ENCODE measurements around the gene JMJD4. TPM values are rescaled to one million over a fixed set of nuclear protein-coding genes. Genes with fewer than 3 reads are reported as not detected.
A peak's percentile ranks its signal among the peaks of the same experiment; 100 is the strongest.

Gene JMJD4
- polyA plus RNA-seq, 1 donor (not counting 4 experiments of a cell fraction or from before 2014, with no cell fraction given) = 19.5 TPM

DNA sequence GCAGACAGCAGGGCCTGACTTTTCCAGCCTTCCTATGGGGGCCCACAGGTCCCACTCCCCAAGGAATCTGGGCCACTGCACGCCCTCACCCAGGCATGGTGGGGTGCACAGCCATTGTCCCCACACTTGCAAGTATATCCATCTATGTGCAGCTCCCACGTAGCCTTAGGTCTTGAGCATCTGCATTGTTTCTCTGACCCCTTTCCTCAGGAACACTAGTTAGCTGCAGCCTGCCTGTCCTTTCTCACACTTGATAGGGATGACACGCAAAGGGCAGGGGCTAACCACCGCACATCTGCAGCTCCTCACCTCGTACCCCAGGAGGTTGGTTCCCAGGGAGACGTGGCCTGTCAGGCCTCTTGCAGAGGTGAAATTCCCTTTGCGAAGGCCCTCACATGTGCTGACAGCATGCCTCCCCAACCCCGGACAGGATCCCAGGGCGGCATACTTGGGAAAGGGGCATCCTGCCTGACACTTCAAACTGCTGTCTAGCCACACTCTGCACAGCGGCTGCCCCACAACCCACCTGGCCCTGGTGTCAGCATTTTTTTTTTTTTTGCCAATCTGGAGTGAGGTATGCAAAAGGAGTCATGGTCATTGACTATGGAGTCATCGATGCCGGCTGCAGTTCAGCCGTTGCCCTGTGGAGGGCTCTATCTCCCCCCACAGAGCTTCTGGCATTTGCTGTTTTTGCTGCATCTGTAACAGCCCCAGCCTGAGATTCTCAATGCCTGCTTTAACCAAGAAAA, 5.0 kb downstream of the JMJD4 start:
- H2AFZ ChIP-seq (ENCODE audit: control insufficient read depth, low read length) = no peak overlapping the region
- H3K4me1 ChIP-seq (ENCODE audit: control insufficient read depth, extremely low read depth, insufficient read depth, low read length) = peaks cover 22% of the 10 kb centered on the region
- H3K4me3 ChIP-seq (ENCODE audit: control insufficient read depth in 2 of 3, extremely low read depth in 1 of 3, insufficient read depth in 2 of 3, low read depth in 1 of 3, low read length in 3 of 3) = no peak overlapping the region
- H4K20me1 ChIP-seq (ENCODE audit: control insufficient read depth, extremely low read depth, insufficient read depth, low read length) = peaks cover 3% of the 10 kb centered on the region
- no peaks in the 10 kb centered on the region for H3K27me3 ChIP-seq (ENCODE audit: control insufficient read depth, extremely low read depth, insufficient read depth, low read length)
- no peak overlapping the region for H3K4me2 ChIP-seq (ENCODE audit: control insufficient read depth, extremely low read depth, insufficient read depth, low read depth, low read length)
- no peaks in the 10 kb centered on the region for H3K9me1 ChIP-seq (ENCODE audit: control insufficient read depth, extremely low read depth, insufficient read depth, low read length)
- H3K9me3 ChIP-seq (ENCODE audit: control insufficient read depth, low read depth, low read length) = no peaks in the 10 kb centered on the region
- FAIRE-seq (peak; percentile 70), DNase-seq (ENCODE audit: low read depth, low spot score) (no peak)
- no peak overlapping the region for H3K27ac ChIP-seq (ENCODE audit: control insufficient read depth, insufficient read depth, low read length)
- TF ChIP-seq, protein P1, sequence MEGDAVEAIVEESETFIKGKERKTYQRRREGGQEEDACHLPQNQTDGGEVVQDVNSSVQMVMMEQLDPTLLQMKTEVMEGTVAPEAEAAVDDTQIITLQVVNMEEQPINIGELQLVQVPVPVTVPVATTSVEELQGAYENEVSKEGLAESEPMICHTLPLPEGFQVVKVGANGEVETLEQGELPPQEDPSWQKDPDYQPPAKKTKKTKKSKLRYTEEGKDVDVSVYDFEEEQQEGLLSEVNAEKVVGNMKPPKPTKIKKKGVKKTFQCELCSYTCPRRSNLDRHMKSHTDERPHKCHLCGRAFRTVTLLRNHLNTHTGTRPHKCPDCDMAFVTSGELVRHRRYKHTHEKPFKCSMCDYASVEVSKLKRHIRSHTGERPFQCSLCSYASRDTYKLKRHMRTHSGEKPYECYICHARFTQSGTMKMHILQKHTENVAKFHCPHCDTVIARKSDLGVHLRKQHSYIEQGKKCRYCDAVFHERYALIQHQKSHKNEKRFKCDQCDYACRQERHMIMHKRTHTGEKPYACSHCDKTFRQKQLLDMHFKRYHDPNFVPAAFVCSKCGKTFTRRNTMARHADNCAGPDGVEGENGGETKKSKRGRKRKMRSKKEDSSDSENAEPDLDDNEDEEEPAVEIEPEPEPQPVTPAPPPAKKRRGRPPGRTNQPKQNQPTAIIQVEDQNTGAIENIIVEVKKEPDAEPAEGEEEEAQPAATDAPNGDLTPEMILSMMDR (optimal IDR thresholded peaks at IDR 0.05 in 1 of 3, IDR thresholded peaks at IDR 0.05 in 1 of 3, conservative IDR thresholded peaks at IDR 0.05 in 1 of 3; ENCODE audit: extremely low read depth in 1 of 3, insufficient read depth in 2 of 3, low read length in 3 of 3) = peak; percentile 74 to 85 (median 83)
- no peak for TF ChIP-seq EZH2 (IDR thresholded peaks at IDR 0.05; ENCODE audit: low read length)
- no peak overlapping the region for H3K9ac ChIP-seq (ENCODE audit: control insufficient read depth, extremely low read depth, insufficient read depth, low read length)
- H3K79me2 ChIP-seq (ENCODE audit: control insufficient read depth, insufficient read depth, low read length) = peaks cover 25% of the 10 kb centered on the region
- dilution Hi-C loops (cut with MboI; ENCODE audit: extremely low pct_ligation_motif_present, low sequenced_read_pairs) = no loop called here
- H3K36me3 ChIP-seq (ENCODE audit: control insufficient read depth in 2 of 2, extremely low read depth in 1 of 2, insufficient read depth in 2 of 2, low read length in 2 of 2) = peaks cover 13 to 15% of the 10 kb centered on the region in 2 experiments

DNA sequence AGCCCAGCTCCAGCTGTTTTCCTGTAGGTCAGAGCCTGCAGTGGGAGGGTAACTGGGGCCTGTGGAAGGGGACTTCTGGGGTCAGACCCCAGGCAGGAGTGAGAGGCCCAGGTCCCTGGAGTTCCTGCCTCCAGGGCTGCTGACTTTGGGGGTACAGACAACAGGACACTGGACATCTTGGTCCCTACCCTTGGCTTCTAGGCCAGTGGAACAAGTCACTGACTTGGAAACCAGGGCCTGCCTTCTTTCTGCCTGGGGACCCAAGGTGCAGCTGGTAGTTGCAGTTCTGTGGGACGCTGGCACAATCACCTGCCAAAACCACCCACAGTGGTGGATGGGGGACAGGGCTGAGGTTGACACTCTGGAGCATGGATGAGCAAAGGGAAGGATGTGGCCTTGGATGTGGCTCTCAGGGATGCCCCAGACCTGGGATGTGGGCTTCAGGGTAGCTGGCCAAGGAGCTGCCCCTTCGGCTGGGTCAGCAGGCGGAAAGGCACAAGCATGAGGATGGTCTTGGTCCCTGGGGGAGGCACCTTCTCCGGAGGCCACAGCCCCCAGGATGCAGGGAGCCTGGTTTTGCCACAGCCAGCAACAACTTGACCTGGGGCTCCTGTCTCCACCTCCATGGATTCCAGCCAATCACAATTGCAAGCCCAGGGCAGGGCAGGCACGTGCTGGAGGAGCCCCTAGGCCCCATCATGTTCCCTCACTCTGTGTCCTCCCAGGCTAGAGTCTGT, 5.8 kb downstream of the JMJD4 start:
- peak overlapping the region; percentile 89 for H3K4me2 ChIP-seq (ENCODE audit: control insufficient read depth, extremely low read depth, insufficient read depth, low read depth, low read length)
- no peak overlapping the region for H3K27ac ChIP-seq (ENCODE audit: control insufficient read depth, insufficient read depth, low read length)
- no peak for FAIRE-seq
- H3K79me2 ChIP-seq (ENCODE audit: control insufficient read depth, insufficient read depth, low read length) = peaks cover 17% of the 10 kb centered on the region
- H2AFZ ChIP-seq (ENCODE audit: control insufficient read depth, low read length) = no peak overlapping the region
- H3K9me3 ChIP-seq (ENCODE audit: control insufficient read depth, low read depth, low read length) = no peaks in the 10 kb centered on the region
- dilution Hi-C loops (cut with MboI; ENCODE audit: extremely low pct_ligation_motif_present, low sequenced_read_pairs) = no loop called here
- peaks cover 22% of the 10 kb centered on the region for H3K4me1 ChIP-seq (ENCODE audit: control insufficient read depth, extremely low read depth, insufficient read depth, low read length)
- peak overlapping the region in 2 of 3 experiments; percentile 63 to 64 for H3K4me3 ChIP-seq (ENCODE audit: control insufficient read depth in 2 of 3, extremely low read depth in 1 of 3, insufficient read depth in 2 of 3, low read depth in 1 of 3, low read length in 3 of 3)
- TF ChIP-seq EZH2 (IDR thresholded peaks at IDR 0.05; ENCODE audit: low read length) = no peak
- TF ChIP-seq, protein P1 (optimal IDR thresholded peaks at IDR 0.05 in 1 of 3, IDR thresholded peaks at IDR 0.05 in 1 of 3, conservative IDR thresholded peaks at IDR 0.05 in 1 of 3; ENCODE audit: extremely low read depth in 1 of 3, insufficient read depth in 2 of 3, low read length in 3 of 3) = no peak
- no peak for DNase-seq (ENCODE audit: low read depth, low spot score)
- H3K36me3 ChIP-seq (ENCODE audit: control insufficient read depth in 2 of 2, extremely low read depth in 1 of 2, insufficient read depth in 2 of 2, low read length in 2 of 2) = peaks cover 13 to 15% of the 10 kb centered on the region in 2 experiments
- peaks cover 3% of the 10 kb centered on the region for H4K20me1 ChIP-seq (ENCODE audit: control insufficient read depth, extremely low read depth, insufficient read depth, low read length)
- no peaks in the 10 kb centered on the region for H3K9me1 ChIP-seq (ENCODE audit: control insufficient read depth, extremely low read depth, insufficient read depth, low read length)
- no peaks in the 10 kb centered on the region for H3K27me3 ChIP-seq (ENCODE audit: control insufficient read depth, extremely low read depth, insufficient read depth, low read length)
- peak overlapping the region; percentile 64 for H3K9ac ChIP-seq (ENCODE audit: control insufficient read depth, extremely low read depth, insufficient read depth, low read length)
